Stimulated activated CD4-positive, alpha-beta T cell treated with anti-CD3 and anti-CD28 coated beads, Interleukin-2, amount 100 ng/mL, for 24 hours (primary cell): Measurements from ENCODE around the gene CFL1.

Experiments
- DNase-seq, 2 donors: peaks; one replicate each; pipeline ENCODE4 v3.0.0-alpha.2; 2020

Gene CFL1

GRCh38 chr11:65869643-65870306, 11.8 kb upstream of the CFL1 start:
- DNase-seq, result no peak

- no peak for DNase-seq
These were observed 10.9 kb upstream of the CFL1 start for GRCh38 chr11:65868907-65869306.

- DNase-seq, result no peak
These were observed 10.2 kb upstream of the CFL1 start for GRCh38 chr11:65868076-65868667.

- DNase-seq, result no peak
These were observed 9.5 kb upstream of the CFL1 start for GRCh38 chr11:65867284-65868071.

- no peak for DNase-seq
These were observed 8.7 kb upstream of the CFL1 start for GRCh38 chr11:65866509-65867283.

- DNase-seq, result no peak
These were observed 7.7 kb upstream of the CFL1 start for GRCh38 chr11:65865550-65866172.

GRCh38 chr11:65864706-65865471, 6.9 kb upstream of the CFL1 start:
- no peak for DNase-seq

- DNase-seq, result no peak
These were observed 6.1 kb upstream of the CFL1 start for GRCh38 chr11:65863889-65864705.

GRCh38 chr11:65862941-65863888, 5.2 kb upstream of the CFL1 start:
- no peak for DNase-seq

- DNase-seq, result no peak
These were observed 4.3 kb upstream of the CFL1 start for GRCh38 chr11:65862191-65862735.

- peak in 1 of 2 donors; percentile 15 for DNase-seq
These were observed 3.7 kb upstream of the CFL1 start for GRCh38 chr11:65861533-65862183.

- DNase-seq, result no peak
These were observed 3.2 kb upstream of the CFL1 start for GRCh38 chr11:65861165-65861505.

- DNase-seq, result peak; percentile 97 to 98
These were observed 2.5 kb upstream of the CFL1 start, which contains the start of gene MUS81 for GRCh38 chr11:65860278-65861164. Gene MUS81 (plus strand): TSS chr11:65860433. CDS start chr11:65860754, 321 bp downstream.

- peak; percentile 56 to 60 for DNase-seq
These were observed 1.9 kb upstream of the CFL1 start for GRCh38 chr11:65859812-65860277.

- DNase-seq, result peak; percentile 98 to 99
These were observed 1.3 kb upstream of the CFL1 start for GRCh38 chr11:65859095-65859811.

- DNase-seq, result no peak
These were observed 704 bp upstream of the CFL1 start for GRCh38 chr11:65858681-65859087.

GRCh38 chr11:65857500-65857852, 504 bp downstream of the CFL1 start:
- DNase-seq, result peak in 1 of 2 donors; percentile 70
